HCT116 (cell line): ENCODE results near the gene ELAPOR1. TPM values are rescaled to one million over a fixed set of nuclear protein-coding genes. Genes with fewer than 3 reads are reported as not detected.

ENCODE experiments used
- ATAC-seq: fragments of 200-7000 bp; cut with Tn5 transposase; 2 replicates; pipeline ENCODE4 v1.9.1; 2020; ENCODE audit warnings: mild to moderate bottlenecking, moderate library complexity
- BruUV-seq: library from RNA; stranded (reverse); fragments of 400-500 nt; replicated peaks from 2 replicates; lab custom pipeline; 2021; lab: Mats Ljungman, UMichigan
- CTCF ChIA-PET: fragments of 300-600 bp; sonication (Branson Sonifier 250); formaldehyde crosslinking; loops from one replicate; lab custom pipeline; 2021; ENCODE audit warnings: antibody characterized with exemption; lab: Charles Lee
- POLR2A ChIA-PET: fragments of 300-600, 350-600 bp; sonication (Branson Sonifier 250); formaldehyde crosslinking; loops from one replicate; lab custom pipeline; 2021; ENCODE audit warnings: antibody characterized with exemption; lab: Charles Lee
- RAD21 ChIA-PET, 2 experiments: fragments of 300-600 bp; sonication (Branson Sonifier 250); formaldehyde crosslinking; loops; one replicate each; lab custom pipeline; 2023; ENCODE audit warnings: low total read pairs in 2 of 2; ENCODE audit not compliant: uncharacterized antibody in 2 of 2, unreplicated experiment in 2 of 2, low non-redundant PET in 1 of 2; lab: Charles Lee
- DNase-seq: peaks from one replicate; pipeline ENCODE4 v3.0.0-alpha.2; 2010; ENCODE audit warnings: low read depth, low spot score
- H2AFZ ChIP-seq: fragments of 200-600 bp; shearing (Covaris generic), sonication (generic); 2 replicates; pipeline ENCODE4 v1.6.1; 2017; ENCODE audit warnings: low read depth, mixed run types, mixed read lengths, antibody characterized with exemption, low read length; ENCODE audit not compliant: poor library complexity, severe bottlenecking
- H3K27ac ChIP-seq: 2 replicates; pipeline ENCODE4 v1.5.1; 2012; ENCODE audit warnings: low read depth, low read length
- H3K27me3 ChIP-seq: fragments of 200-600 bp; sonication (generic); 2 replicates; pipeline ENCODE4 v1.6.1; 2016; ENCODE audit warnings: mixed run types, low read length, mixed read lengths; ENCODE audit not compliant: insufficient read depth
- H3K36me3 ChIP-seq, 2 experiments: fragments of 200-500 bp in 1 of 2; fragments of 200-600 bp in 1 of 2; sonication (Bioruptor generic) in 1 of 2; sonication (generic) in 1 of 2; 2 replicates each; pipeline versions ENCODE4 v1.5.1 to v1.6.1; 2014 to 2016; ENCODE audit warnings: low read length in 2 of 2, inconsistent platforms in 1 of 2, mixed read lengths in 1 of 2, mixed run types in 1 of 2; ENCODE audit not compliant: insufficient read depth in 2 of 2, control insufficient read depth in 1 of 2
- H3K4me1 ChIP-seq, 2 experiments: fragments of 200-600 bp in 1 of 2; sonication (generic) in 1 of 2; 2 replicates each; pipeline versions ENCODE4 v1.5.1 to v1.6.1; 2012 to 2017; ENCODE audit warnings: low read length in 2 of 2, inconsistent platforms in 1 of 2, mild to moderate bottlenecking in 1 of 2, mixed read lengths in 1 of 2, mixed run types in 1 of 2, moderate library complexity in 1 of 2; ENCODE audit not compliant: insufficient read depth in 2 of 2, control insufficient read depth in 1 of 2
- H3K4me2 ChIP-seq: fragments of 200-600 bp; sonication (generic); 2 replicates; pipeline ENCODE4 v1.6.1; 2017; ENCODE audit warnings: mixed run types, low read length, mixed read lengths
- H3K4me3 ChIP-seq, 2 experiments: fragments of 200-600 bp in 1 of 2; sonication (generic) in 1 of 2; replicated peaks in 1 of 2; 2 replicates each; pipeline ENCODE4 v1.5.1; 2011 to 2016; ENCODE audit warnings: low read length in 2 of 2, control low read depth in 1 of 2, low read depth in 1 of 2, mild to moderate bottlenecking in 1 of 2, mixed read lengths in 1 of 2, mixed run types in 1 of 2
- H3K79me2 ChIP-seq: fragments of 200-600 bp; sonication (generic); 2 replicates; pipeline ENCODE4 v1.6.1; 2017; ENCODE audit warnings: mild to moderate bottlenecking, mixed run types, low read length, moderate library complexity, mixed read lengths; ENCODE audit not compliant: insufficient read depth
- H3K9ac ChIP-seq: fragments of 200-600 bp; sonication (generic); 2 replicates; pipeline ENCODE4 v1.6.1; 2016; ENCODE audit warnings: low read length, mixed read lengths
- H3K9me2 ChIP-seq: fragments of 200-600 bp; sonication (generic), shearing (Covaris generic); 2 replicates; pipeline ENCODE4 v1.6.1; 2017; ENCODE audit warnings: mixed run types, mild to moderate bottlenecking, moderate library complexity; ENCODE audit not compliant: insufficient read depth
- H3K9me3 ChIP-seq, 2 experiments: fragments of 200-500 bp in 1 of 2; fragments of 200-600 bp in 1 of 2; sonication (Bioruptor generic) in 1 of 2; sonication (generic) in 1 of 2; 2 replicates each; pipeline ENCODE4 v1.6.1; 2014 to 2017; ENCODE audit warnings: low read length in 2 of 2, mixed read lengths in 2 of 2, inconsistent platforms in 1 of 2, low read depth in 1 of 2, mild to moderate bottlenecking in 1 of 2, mixed run types in 1 of 2, moderate library complexity in 1 of 2; ENCODE audit not compliant: control insufficient read depth in 1 of 2, insufficient read depth in 1 of 2
- H4K20me1 ChIP-seq: fragments of 200-600 bp; sonication (generic), shearing (Covaris generic); 2 replicates; pipeline ENCODE4 v1.6.1; 2017; ENCODE audit warnings: mixed run types, mild to moderate bottlenecking, moderate library complexity; ENCODE audit not compliant: insufficient read depth
- CBX3 ChIP-seq: IDR thresholded peaks from 2 replicates; pipeline ENCODE4 v1.6.1; 2012; ENCODE audit warnings: low read depth
- CEBPB ChIP-seq: IDR thresholded peaks from 2 replicates; pipeline ENCODE4 v1.6.1; 2012; ENCODE audit warnings: low read depth
- CTCF ChIP-seq, 3 experiments: fragments of 200-600 bp in 1 of 3; sonication (generic) in 1 of 3; IDR thresholded peaks in 2 of 3; conservative IDR thresholded peaks in 1 of 3; 2 replicates each; pipeline ENCODE4 v1.5.1; 2012 to 2017; ENCODE audit warnings: low read depth in 2 of 3, low read length in 2 of 3, antibody characterized with exemption in 1 of 3, borderline replicate concordance in 1 of 3, control low read depth in 1 of 3, mild to moderate bottlenecking in 1 of 3, mixed read lengths in 1 of 3, mixed run types in 1 of 3, moderate library complexity in 1 of 3; ENCODE audit not compliant: insufficient read depth in 1 of 3
- EZH2phosphoT487 ChIP-seq: fragments of 200-600 bp; IDR thresholded peaks from 2 replicates; pipeline ENCODE4 v1.6.1; 2018; ENCODE audit warnings: antibody characterized with exemption, borderline replicate concordance
- FOSL1 ChIP-seq: IDR thresholded peaks from 2 replicates; pipeline ENCODE4 v1.6.1; 2012; ENCODE audit warnings: low read depth
- MAX ChIP-seq: IDR thresholded peaks from 2 replicates; pipeline ENCODE4 v1.6.1; 2012
- POLR2A ChIP-seq: IDR thresholded peaks from 2 replicates; pipeline ENCODE4 v1.7.0; 2011; ENCODE audit warnings: borderline replicate concordance; ENCODE audit not compliant: insufficient read depth, insufficient read length; ENCODE audit errors: extremely low read depth
- POLR2AphosphoS5 ChIP-seq: IDR thresholded peaks from 2 replicates; pipeline ENCODE4 v1.6.1; 2011; ENCODE audit warnings: mild to moderate bottlenecking, low read depth, low read length, moderate library complexity
- REST ChIP-seq: IDR thresholded peaks from 2 replicates; pipeline ENCODE4 v1.6.1; 2012; ENCODE audit warnings: low read depth
- SIN3A ChIP-seq: IDR thresholded peaks from 2 replicates; pipeline ENCODE4 v1.6.1; 2012; ENCODE audit warnings: low read depth
- SRF ChIP-seq: IDR thresholded peaks from 2 replicates; pipeline ENCODE4 v1.6.1; 2012; ENCODE audit warnings: low read depth
- TCF7L2 ChIP-seq: IDR thresholded peaks from 2 replicates; pipeline ENCODE4 v1.7.0; 2011; ENCODE audit warnings: borderline replicate concordance, inconsistent platforms; ENCODE audit not compliant: insufficient read depth, insufficient read length; ENCODE audit errors: extremely low read depth
- YY1 ChIP-seq: IDR thresholded peaks from 2 replicates; pipeline ENCODE4 v1.6.1; 2011; ENCODE audit warnings: low read length, low read depth, moderate library complexity, mild to moderate bottlenecking; ENCODE audit not compliant: insufficient replicate concordance; ENCODE audit errors: extremely low read depth
- ZBTB33 ChIP-seq: IDR thresholded peaks from 2 replicates; pipeline ENCODE4 v1.6.1; 2011; ENCODE audit warnings: mild to moderate bottlenecking, low read length, moderate library complexity; ENCODE audit not compliant: insufficient replicate concordance; ENCODE audit errors: extremely low read depth
- ZNF274 ChIP-seq: fragments of 200-500 bp; sonication (Bioruptor generic); IDR thresholded peaks from 2 replicates; pipeline ENCODE4 v1.6.1; 2014; ENCODE audit warnings: mild to moderate bottlenecking, low read depth, low read length, inconsistent platforms
- intact Hi-C: fragments of 100-400 bp; cut with micrococcal nuclease; formaldehyde crosslinking; loops from 2 replicates; pipeline ENCODE4 v1.10.0; 2022
- total RNA-seq: library from RNA; stranded (reverse); gene quantifications from one replicate; pipeline ENCODE4 v1.2.1, GENCODE V29; 2021; ENCODE audit not compliant: unreplicated experiment

ELAPOR1 gene
- total RNA-seq, 1 experiment from 2014 or later: 0.57 TPM

- CTCF ChIA-PET: no interaction called here
- H3K27ac ChIP-seq: no peak overlapping the region
- H3K4me3 ChIP-seq: no peak overlapping the region
- ATAC-seq: no peak
- no peaks in the 10 kb centered on the region for H3K4me1 ChIP-seq
- no peaks in the 10 kb centered on the region for H3K27me3 ChIP-seq
- H3K9me3 ChIP-seq: no peaks in the 10 kb centered on the region
- no peak for TF ChIP-seq EZH2phosphoT487
- no peak for TF ChIP-seq POLR2A
- TF ChIP-seq CTCF (IDR thresholded peaks at IDR 0.05 in 2 of 3, conservative IDR thresholded peaks at IDR 0.05 in 1 of 3; ENCODE audit: borderline replicate concordance in 1 of 3, insufficient read depth in 1 of 3, low read depth in 2 of 3, low read length in 2 of 3): no peak
- no peak for TF ChIP-seq TCF7L2
- TF ChIP-seq MAX: no peak
- no peak for TF ChIP-seq CEBPB
- no peak for TF ChIP-seq REST
- no peak for TF ChIP-seq SIN3A
- TF ChIP-seq YY1: no peak
- TF ChIP-seq CBX3: no peak
- no peak for TF ChIP-seq FOSL1
- no peak for TF ChIP-seq ZNF274
- TF ChIP-seq POLR2AphosphoS5: no peak
- TF ChIP-seq ZBTB33: no peak
- no peak for TF ChIP-seq SRF
- TF ChIP-seq, all 23 proteins: peak for 0
- Histone ChIP-seq H3K36me3 (no peaks in the 10 kb centered on the region), H3K79me2 (no peaks in the 10 kb centered on the region), H2AFZ (no peak overlapping the region), H4K20me1 (no peaks in the 10 kb centered on the region), H3K4me2 (no peak overlapping the region), H3K9ac (no peak overlapping the region), H3K9me2 (no peaks in the 10 kb centered on the region; the same call in 1 of the 2 replicates)
- RAD21 ChIA-PET: no interaction called here
- intact Hi-C loops: no loop called here
- POLR2A ChIA-PET: no interaction called here
- BruUV-seq: no TSS peak
- DNase-seq: no peak
Observed at GRCh38 chr1:109134423-109134822, 20.5 kb downstream of the ELAPOR1 start.
